ENCODE data around the gene NSUN6. TPM values are rescaled to one million over a fixed set of nuclear protein-coding genes. Genes with fewer than 3 reads are reported as not detected.

NSUN6 gene
- total RNA-seq, 1 donor from 2014 or later: 42.3 TPM

DNA sequence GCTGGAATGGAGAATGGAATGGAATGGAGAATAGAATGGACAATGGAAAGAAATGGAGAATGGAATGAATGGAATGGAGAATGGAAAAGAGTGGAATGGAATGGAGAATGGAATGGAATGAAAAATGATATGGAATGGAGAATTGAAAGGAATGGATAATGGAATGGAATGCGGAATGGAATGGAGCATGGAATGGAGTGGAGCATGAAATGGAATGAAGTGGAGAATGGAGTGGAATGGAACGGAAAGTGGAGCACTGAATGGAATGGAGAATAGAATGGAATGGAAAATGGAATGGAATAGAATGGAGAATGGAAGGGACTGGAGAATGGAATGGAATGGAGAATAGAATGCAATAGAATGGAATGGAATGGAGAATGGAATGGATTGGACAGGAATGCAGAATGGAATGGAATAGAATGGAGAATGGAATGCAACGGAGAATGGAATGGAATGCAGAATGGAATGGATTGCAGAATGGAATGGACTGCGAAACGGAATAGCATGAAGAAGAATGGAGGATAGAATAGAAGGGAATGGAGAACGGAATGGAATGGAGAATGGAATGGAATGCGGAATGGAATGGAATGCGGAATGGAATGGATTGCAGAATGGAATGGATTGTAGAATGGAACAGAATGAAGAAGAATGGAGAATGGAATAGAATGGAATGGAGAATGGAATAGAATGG is 89.4 kb downstream of the NSUN6 start:
- DNase-seq: no peak

DNA sequence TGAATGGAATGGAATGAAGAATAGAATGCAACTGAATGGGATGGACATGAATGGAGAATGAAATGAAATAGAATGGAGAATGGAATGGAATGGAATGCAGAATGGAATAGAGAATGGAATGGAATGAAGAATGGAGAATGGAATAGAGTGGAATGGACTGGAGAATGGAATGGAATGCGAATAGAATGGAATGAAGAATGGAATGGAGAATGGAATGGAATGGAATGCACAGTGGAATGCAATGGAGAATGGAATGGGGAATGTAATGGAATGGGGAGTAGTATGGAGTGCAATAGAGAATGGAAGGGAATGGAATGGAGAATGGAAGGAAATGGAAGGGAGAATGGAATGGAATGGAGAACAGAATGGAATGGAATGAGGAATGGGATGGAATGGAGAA is 93.4 kb downstream of the NSUN6 start:
- DNase-seq: no peak

DNA sequence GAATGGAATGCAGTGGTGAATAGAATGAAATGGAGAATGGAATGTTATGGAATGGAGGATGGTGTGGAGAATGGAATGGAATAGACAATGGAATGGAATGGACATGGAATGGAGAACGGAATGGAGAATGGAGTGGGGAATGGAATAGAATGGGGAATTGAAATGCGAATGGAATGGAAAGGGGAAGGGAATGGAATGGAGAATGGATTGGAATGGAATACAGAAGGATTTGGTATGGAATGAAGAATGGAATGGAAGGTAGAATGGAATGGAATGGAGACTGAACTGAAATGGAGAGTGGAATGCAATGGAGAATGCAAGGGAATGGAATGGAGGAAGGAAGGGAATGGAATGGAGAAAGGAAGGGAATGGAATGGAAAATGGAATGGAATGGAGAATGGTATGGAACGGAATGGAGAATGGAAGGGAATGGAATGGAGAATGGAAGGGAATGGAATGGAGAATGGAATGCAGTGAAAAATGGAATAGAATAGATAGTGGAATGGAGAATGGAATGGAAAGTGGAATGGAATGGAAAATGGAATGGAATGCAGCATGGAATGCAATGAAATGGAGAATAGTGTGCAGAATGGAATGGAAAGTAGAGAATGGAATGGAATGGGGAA is 94.8 kb downstream of the NSUN6 start:
- no peak for DNase-seq

DNA sequence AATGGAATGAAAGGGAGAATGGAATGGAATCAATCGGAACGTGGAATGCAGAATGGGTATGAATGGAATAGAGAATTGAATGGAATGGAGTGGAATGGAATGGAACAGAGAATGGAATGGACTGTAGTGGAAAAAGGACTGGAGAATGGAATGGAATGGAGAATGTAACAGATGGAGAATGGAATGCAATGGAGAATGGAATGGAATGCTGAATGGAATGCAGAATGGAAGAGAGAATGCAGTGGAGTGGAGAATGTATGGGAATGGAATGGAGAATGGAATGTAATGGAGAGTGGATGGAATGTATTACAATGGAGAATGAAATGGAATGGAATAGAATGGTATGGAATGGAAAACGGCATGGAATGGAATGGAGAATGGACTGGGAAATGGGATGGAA is 96.9 kb downstream of the NSUN6 start:
- no peak for DNase-seq

DNA sequence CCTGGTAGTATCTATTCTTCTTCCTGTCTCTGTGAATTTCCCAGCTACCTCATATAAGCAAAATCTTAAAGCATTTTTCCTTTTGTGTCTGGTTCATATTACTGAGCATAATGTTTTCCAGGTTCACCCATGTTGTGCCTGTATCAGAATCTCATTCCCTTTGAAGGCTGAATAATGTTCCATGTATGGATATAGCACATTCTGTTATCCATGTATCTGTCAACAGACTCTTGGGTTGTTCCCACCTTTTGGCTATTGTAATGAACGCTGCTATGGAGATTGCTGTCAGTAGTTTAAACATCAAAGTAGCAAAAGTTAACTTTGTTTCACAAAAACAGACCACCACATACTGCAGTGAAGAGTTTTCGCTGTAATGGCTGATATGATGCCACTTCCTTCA is 99.9 kb downstream of the NSUN6 start:
- DNase-seq: no peak

DNA sequence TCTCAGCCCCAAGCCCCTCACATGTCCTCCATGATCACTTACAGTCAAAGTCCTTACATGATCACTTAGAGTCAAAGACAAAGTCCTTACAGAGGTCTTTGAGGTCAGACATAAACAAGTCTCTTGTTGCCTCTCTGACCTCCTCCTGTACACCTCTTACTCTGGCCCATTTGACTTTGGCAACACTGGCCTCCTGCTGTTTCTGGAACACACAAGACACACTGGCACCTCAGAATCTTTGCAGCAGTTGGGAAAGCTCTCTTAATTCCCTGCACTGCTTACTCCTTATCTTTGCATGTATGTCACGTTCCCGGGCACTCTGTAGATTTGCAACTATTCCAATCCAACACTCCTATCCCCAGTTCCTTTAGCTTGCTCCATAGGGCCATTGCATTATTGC is 102.3 kb downstream of the NSUN6 start:
- DNase-seq: no peak

DNA sequence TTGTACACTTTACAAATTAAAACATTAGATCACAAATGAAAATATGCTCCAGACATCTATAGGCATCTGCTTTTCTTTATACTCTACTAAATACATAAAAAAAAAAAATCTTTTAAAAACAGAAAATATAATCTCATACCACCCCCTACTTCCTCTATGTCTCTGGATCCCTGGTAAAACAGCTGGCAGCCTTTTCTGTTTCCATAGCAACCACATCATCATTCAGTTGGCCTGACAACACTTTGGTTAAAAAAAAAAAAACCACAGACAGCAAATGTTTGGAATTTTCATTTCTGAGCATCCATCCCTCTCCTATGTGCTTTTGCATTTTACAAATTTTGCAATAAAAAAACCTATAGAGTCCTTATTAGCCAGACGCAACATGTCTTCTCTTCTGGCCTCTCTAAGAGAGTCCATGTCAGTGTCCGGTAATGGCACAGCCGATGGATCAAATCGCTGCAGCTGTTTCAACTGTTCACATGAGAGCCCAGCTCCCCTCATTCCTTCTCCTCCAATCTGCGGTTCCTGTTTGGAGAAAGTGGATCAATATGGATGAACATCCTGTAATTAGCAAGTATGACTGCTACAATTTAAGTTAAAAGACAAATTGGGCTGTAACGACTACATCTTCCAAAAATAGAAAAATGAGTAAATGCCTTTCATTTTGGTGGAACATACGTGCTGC is 105.6 kb downstream of the NSUN6 start:
- DNase-seq: no peak

DNA sequence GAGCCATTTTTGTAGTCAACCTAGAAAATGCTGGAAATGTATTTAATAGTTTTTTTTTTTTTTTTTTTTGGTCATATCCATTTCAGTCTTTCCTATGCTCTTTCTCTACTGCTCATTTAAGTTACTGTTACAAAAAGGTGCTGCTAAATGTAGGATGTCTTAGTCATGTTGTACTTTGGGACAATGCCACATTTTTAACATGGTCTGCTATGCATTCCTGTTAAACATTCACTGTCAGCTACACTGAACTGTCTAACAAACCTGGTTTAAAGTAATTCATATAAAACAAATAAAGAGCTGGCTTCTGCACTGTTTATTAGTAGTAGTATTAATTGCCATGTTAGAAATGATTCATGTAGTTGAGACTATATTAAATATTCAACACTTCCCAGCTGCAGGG is 108.6 kb downstream of the NSUN6 start:
- DNase-seq: no peak

DNA sequence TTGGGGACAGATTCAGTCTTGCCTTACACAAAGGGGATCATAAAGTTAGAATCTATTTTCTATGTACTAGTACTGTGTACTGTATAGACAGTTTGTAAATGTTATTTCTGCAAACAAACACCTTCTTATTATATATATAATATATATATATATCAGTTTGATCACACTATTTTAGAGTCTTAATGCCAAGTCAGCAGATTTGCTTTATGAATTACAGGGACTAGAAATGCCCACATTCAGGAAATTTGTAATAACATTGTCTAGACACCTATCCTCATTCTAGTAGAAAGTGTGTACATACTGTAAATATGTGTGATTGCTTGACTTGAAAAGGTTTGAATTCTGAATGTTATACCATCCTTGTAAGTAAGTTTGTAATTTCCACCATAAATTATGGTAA is 111.2 kb downstream of the NSUN6 start:
- DNase-seq: no peak

DNA sequence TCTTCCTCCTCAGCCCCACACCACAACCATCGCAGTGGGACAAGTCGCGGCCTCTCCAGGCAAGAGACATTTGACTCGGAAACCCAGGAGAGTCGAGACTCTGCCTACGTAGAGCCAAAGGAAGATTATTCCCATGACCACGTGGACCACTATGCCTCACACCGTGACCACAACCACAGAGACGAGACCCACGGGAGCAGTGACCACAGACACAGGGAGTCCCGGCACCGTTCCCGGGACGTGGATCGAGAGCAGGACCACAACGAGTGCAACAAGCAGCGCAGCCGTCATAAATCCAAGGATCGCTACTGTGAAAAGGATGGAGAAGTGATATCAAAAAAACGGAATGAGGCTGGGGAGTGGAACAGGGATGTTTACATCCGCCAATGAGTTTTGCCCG is 112.1 kb downstream of the NSUN6 start:
- DNase-seq: no peak

DNA sequence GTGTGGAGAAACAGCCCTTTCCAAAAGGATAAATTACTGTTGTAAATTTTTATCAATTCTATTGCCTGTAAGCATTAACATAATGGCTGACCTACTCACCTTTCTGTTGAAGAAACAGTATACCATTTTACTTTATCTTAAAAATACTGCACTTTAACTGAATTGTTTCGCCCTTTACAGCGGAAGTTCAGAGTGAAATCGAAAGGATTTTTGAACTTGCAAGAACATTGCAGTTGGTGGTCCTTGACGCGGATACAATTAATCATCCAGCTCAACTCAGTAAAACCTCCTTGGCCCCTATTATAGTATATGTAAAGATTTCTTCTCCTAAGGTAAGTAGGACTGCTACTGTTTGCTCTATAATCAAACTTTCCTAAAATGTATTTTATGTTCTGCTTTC is 117.5 kb downstream of the NSUN6 start:
- DNase-seq: no peak

DNA sequence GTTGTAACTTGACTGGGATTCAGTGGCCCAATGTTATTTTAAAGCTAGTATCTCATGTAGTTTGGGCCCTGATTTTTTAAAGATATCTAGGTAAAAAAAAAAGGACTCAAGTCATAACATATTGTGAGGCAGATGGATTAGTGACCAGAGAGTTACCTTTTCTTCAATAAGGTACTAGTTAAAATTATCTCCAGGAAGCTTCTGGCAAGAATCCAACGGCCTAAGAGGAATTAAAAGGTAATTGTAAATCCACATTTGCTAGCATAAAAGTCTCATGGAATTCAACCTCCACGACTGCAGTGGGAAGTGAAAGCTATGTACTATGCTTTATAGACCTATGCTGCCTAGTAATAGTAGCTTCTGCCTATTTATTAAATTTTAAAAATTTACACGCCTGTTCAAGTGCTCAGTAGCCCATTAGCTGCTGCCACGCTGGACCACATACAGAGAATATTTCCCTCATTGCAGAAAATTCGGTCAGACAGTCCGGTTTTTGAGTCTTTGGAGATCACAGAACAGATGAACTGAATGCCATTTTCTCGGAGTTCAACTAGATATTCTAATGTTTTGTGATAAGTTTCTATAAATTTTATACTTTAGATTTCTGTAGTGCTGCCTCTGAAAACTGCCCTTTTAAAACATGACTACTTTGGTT is 118.4 kb downstream of the NSUN6 start:
- no peak for DNase-seq

DNA sequence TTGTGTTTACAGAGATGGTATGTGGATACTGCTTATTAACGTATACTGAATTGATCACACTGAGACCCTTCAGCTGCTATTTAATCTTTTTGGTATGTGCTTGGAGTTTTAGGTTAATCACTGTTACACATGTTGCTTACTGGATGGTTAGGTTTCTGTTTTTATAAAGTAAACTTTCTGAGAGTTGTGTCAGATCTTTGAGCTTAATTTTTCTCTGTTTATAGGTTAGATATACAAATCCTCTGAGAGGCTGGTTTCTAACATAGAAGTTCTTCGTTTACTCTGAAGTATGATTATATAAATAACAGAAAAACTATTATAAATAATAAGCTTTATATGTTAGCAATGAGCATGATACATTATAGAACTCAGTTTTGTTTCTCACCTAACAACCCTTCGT is 123.1 kb downstream of the NSUN6 start:
- no peak for DNase-seq

DNA sequence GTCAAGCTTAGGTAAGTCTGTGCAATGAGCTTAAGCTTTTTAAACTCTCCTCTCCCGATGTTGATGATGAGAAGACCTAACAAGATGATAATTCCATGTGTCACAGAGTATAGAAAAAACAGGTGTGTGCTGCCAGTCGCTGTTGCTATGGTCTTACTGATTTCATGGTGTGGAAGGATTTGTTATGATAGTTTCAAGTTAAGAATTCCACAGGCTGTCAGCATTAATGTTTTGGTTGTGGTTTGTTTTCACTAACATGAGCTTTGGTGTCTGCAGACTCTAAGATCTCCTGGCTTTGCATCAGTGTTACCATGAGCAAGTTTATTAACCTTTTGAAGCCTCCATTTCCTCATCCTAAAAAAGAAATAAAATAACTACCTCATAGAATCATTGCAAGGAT is 123.7 kb downstream of the NSUN6 start:
- no peak for DNase-seq

DNA sequence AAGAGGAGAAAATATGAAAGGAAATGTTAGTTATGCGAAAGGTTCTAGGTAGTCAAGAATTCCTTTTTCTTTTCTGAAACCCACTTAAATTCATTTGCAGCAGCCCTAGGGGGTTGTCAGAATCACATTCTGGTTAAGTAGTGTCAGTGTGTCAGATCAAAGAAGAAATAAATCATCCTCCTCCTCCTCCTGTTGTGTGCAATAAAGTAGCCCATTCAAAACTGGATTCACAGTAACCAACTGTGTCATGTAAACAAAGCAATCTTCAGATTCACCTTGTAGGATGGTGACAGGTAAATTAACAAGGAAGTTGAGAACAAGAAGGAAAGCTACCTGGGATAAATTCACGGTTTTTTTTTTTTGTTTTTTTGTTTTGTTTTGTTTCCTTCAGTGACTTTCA is 127.5 kb downstream of the NSUN6 start:
- no peak for DNase-seq

DNA sequence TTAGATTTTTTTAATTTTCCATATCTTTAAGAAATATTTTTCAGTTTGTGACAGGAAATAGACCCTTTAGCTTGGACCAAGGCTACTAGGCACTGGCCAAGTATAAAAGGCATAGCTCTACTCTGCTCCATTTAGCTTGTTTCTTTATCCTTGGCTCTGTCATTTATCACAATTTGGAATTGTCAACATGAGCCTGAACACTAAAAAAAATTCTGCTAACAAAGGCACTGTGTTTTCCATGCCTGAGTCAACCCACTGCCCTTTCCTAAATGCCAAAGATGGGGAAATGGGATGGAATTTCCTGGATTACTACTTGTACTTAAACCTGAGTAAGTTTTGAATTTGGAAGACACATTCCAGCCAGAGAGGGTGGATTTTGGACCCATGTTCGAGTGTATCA is 128.4 kb downstream of the NSUN6 start:
- DNase-seq: no peak

DNA sequence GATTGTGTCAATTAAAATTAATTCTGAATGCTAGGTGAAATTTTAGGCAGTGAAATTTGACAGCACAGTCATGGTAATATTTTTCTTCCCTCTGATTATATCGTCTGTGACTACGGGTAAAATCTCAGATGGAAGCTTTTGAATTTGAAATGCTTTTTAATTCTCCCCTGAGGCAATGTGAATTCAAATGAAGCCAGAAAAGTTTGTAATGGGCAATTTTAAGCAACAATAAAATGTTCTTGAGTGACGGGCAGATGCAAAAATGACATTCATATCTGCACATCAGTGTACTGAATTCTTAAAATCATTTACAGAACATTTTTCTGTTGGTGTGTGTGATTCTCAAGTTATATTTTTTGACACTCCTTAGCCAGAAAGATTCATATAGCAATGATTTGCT is 134.5 kb downstream of the NSUN6 start:
- DNase-seq: no peak

DNA sequence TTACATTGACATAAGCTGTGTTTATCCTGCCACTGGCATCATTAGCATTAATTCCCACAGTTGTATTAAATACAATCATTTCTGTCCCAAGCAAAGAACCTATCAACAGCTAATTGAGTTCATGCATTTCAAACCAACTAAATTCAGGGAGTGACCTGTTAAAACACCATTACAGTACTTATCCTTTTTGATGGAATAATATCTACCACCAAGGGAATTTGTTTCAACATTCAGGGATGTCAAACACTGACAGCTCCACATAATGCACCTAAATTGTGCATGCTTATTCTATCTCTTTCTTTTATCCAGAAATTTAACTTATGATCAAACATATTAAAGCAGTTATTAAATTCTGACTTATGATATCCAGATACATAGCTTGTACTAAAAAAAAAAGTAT is 136.8 kb downstream of the NSUN6 start:
- DNase-seq: no peak

DNA sequence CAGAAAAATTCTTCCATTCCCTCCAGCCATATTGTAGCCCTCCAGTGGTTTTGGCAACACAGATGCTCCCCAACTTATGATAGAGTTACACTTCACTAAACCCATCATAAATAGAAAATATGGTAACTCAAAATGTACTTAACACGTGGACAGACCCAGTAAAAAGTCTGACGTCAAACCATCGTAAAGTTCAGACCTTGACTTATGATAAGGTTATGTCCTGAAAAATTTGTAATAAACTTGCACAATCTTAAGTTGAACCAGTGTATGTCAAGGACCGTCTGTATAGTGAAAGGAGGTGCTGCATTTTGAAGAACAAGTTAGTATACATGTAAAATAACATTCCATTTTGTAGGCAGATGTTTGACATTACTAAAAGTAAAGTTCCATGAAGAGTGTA is 142.8 kb downstream of the NSUN6 start:
- DNase-seq: no peak

DNA sequence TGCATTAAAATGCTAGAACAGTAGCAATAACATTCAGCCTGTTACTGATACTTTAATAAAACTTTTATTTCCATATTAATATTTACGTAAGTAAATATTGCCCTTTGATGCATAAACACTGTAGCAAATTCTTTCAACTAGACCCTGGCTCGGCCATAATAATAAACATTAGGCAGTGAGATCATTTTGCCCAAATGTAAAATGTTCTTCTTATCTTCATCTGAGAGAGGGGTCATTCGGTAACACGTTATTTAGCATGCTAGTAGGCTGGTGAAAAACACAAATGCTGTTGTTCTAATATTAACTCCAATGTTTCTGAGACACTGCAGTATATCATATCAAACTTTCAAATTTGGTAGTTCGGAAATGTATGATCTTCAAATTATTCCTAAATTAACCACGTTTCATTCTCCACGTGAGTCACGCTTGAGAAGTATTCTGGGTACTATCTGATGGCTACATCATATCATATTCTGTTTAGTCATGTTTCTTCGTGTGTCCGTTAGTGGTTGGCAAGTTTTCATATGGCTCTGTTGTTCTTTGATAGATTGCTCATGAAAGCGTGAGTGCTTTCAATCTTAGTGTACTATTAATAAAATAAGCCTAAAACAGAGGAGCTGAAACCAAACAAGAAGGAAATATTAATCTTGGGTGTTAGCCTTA is 145.8 kb downstream of the NSUN6 start:
- no peak for DNase-seq

DNA sequence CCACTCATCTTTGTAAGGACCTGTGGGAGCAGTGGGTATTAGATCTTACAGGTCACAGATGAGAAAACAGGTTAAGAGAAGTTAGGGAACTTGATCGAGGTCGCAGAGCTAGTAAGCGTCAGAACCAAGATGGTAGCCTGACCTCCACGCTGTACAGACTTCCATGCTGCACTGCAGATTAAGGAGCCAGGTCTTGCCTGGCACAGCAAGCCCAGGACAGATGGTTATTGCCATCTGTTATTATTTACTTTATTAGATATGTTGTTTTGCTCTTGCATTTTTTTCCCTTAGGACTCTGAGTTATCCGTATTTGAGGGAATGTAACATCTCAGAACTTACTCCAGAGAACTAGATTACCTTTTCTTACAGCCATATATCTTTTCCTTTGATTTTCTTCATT is 147.2 kb downstream of the NSUN6 start:
- no peak for DNase-seq

DNA sequence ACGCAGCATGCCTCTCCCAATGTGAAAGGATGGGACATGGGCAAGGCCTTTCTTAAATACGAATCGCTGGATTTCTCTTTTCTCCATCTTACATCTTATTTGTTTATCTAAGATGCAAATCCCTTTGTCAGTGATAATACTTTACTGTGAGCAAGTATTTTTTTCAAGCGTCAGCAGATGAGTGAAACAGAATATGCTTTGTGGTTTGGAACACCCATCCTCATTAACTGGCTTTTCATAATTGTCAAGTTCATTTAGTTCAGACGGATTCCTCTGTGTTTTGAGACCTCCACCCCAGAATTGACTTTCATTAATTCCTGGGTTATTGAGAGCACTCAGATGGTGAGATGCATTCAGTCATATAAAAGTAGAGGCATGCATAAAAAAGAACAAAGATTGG is 149.8 kb downstream of the NSUN6 start:
- DNase-seq: no peak

DNA sequence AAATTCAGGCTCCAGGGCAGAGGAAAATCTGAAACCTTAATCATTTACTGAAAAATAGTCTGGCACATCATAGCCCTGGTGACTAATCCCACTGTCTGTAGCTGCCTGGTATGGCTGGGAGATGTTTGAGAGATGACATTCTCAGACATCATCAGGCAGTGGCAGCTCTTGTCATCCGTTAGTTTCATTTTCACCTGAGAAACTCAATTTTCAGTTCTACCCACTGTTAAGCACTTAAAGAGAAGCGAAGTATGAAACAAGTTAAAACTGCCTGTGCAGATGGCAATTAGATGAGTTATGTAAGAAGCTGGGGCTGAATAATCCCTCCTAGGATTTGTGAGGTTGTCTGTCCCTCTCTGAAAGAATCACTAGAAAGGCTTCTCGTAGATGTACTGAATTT is 150.2 kb downstream of the NSUN6 start:
- DNase-seq: no peak
